OCI-LY3 (cell line): Measurements from ENCODE around the gene RFX7.

ENCODE experiments used
- H2AFZ ChIP-seq: fragments of 200-600, 300-600 bp; shearing (Covaris generic); 2 replicates; pipeline ENCODE4 v1.6.0; 2014; ENCODE audit warnings: antibody characterized with exemption, low read depth, low read length
- H3K27ac ChIP-seq: fragments of 200-600, 300-600 bp; sonication (generic); 2 replicates; pipeline ENCODE4 v1.5.1; 2014; ENCODE audit warnings: mild to moderate bottlenecking, low read length, moderate library complexity, mixed read lengths
- H3K27me3 ChIP-seq: fragments of 200-600, 300-600 bp; sonication (generic); 2 replicates; pipeline ENCODE4 v1.6.1; 2014; ENCODE audit warnings: low read depth, low read length, mixed read lengths
- H3K36me3 ChIP-seq: fragments of 200-600, 300-600 bp; sonication (generic); replicated peaks from 2 replicates; pipeline ENCODE3; 2014; ENCODE audit warnings: low read depth, low read length, mixed read lengths
- H3K4me1 ChIP-seq: fragments of 300-600, 200-600 bp; sonication (generic); 2 replicates; pipeline ENCODE4 v1.6.1; 2014; ENCODE audit warnings: low read length, mixed read lengths
- H3K4me2 ChIP-seq: fragments of 200-600, 300-600 bp; sonication (generic); 2 replicates; pipeline ENCODE4 v1.6.1; 2014; ENCODE audit warnings: low read length, mixed read lengths
- H3K4me3 ChIP-seq: fragments of 300-600, 200-600 bp; sonication (generic); 2 replicates; pipeline ENCODE4 v1.5.1; 2014; ENCODE audit warnings: antibody characterized with exemption, mild to moderate bottlenecking, low read length, moderate library complexity
- H3K79me2 ChIP-seq: fragments of 300-600, 200-600 bp; shearing (Covaris generic); 2 replicates; pipeline ENCODE4 v1.6.1; 2014; ENCODE audit warnings: mild to moderate bottlenecking, low read length, mixed read lengths
- H3K9ac ChIP-seq: fragments of 300-600, 200-600 bp; shearing (Covaris generic); 2 replicates; pipeline ENCODE4 v1.6.0; 2014; ENCODE audit warnings: mild to moderate bottlenecking, low read length, moderate library complexity
- H3K9me3 ChIP-seq: fragments of 200-600, 300-600 bp; shearing (Covaris generic); 2 replicates; pipeline ENCODE4 v1.6.1; 2014; ENCODE audit warnings: low read length, mixed read lengths; ENCODE audit not compliant: insufficient read depth
- H4K20me1 ChIP-seq: fragments of 200-600, 300-600 bp; sonication (generic); 2 replicates; pipeline ENCODE4 v1.6.1; 2016; ENCODE audit warnings: low read length, mixed read lengths; ENCODE audit not compliant: insufficient read depth
- CTCF ChIP-seq: fragments of 200-600, 300-600 bp; sonication (generic); IDR thresholded peaks from 2 replicates; pipeline ENCODE4 v1.5.1; 2014; ENCODE audit warnings: antibody characterized with exemption, low read length, low read depth
- EZH2phosphoT487 ChIP-seq: fragments of 200-600 bp; shearing (Covaris generic); IDR thresholded peaks from 2 replicates; pipeline ENCODE4 v1.6.1; 2018; ENCODE audit warnings: antibody characterized with exemption, mixed run types, low read depth

The RFX7 gene

DNA sequence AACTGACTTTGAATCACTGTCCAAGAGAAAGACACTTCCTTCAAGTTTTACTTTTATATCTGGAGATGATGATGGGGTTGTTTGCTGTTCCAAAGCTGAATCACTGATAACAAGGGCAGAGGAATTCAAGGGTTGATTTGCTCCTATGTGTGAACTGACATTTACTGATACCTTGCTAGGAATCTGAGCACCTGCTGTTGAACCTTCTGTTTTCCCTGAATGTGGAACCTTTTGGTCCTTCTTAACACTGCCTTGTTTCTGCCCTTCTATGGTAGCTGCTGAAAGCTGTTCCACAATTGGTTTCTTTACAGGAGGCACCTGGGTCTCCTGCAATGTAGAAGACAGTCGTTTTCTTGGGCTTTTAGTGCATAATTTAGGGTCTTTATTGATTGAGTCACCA is 148.3 kb downstream of the RFX7 start:
- Histone ChIP-seq H3K4me2 (no peak overlapping the region), H3K4me1 (no peaks in the 10 kb centered on the region), H3K9me3 (no peaks in the 10 kb centered on the region), H3K9ac (no peak overlapping the region), H3K36me3 (peaks cover 54% of the 10 kb centered on the region), H3K79me2 (no peaks in the 10 kb centered on the region), H2AFZ (no peak overlapping the region), H4K20me1 (no peaks in the 10 kb centered on the region), H3K4me3 (no peak overlapping the region), H3K27ac (no peak overlapping the region), H3K27me3 (no peaks in the 10 kb centered on the region)
- TF ChIP-seq EZH2phosphoT487 (no peak), CTCF (no peak)

DNA sequence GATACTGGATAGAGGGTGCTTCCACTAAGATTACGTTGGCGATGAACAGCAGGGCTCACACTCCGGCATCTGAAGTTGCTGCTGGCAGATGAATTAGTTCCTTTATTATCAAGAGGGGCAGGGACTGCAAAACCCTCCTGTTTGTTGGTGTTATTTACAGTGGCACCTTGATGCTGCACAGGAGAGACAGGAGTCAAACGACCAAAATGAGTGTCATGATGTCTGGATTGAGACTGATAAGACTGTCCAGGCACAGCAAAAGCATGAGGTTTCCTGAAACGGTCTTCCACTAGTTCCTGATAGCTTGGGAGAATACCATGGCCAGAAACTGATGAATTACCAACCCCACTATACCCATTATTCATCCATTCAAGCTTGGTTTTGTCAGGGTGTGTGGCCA is 149.5 kb downstream of the RFX7 start:
- Histone ChIP-seq H2AFZ (no peak overlapping the region), H3K9me3 (no peaks in the 10 kb centered on the region), H3K4me2 (no peak overlapping the region), H3K79me2 (no peaks in the 10 kb centered on the region), H3K4me1 (no peaks in the 10 kb centered on the region), H3K36me3 (peaks cover 54% of the 10 kb centered on the region), H3K27me3 (no peaks in the 10 kb centered on the region), H3K27ac (no peak overlapping the region), H3K4me3 (no peak overlapping the region), H4K20me1 (no peaks in the 10 kb centered on the region), H3K9ac (no peak overlapping the region)
- TF ChIP-seq EZH2phosphoT487 (no peak), CTCF (no peak)

GRCh38 chr15:56088389-56088788 is 155.3 kb downstream of the RFX7 start:
- Histone ChIP-seq H3K9ac (no peak overlapping the region), H3K9me3 (no peaks in the 10 kb centered on the region), H3K79me2 (no peaks in the 10 kb centered on the region), H3K27ac (no peak overlapping the region), H3K4me2 (no peak overlapping the region), H3K27me3 (no peaks in the 10 kb centered on the region), H2AFZ (no peak overlapping the region), H4K20me1 (no peaks in the 10 kb centered on the region), H3K36me3 (peaks cover 14% of the 10 kb centered on the region), H3K4me1 (no peaks in the 10 kb centered on the region), H3K4me3 (no peak overlapping the region)
- TF ChIP-seq EZH2phosphoT487 (no peak), CTCF (no peak)

GRCh38 chr15:56086566-56086965 is 157.1 kb downstream of the RFX7 start:
- no peaks in the 10 kb centered on the region for H3K4me1 ChIP-seq
- H3K27ac ChIP-seq = no peak overlapping the region
- no peaks in the 10 kb centered on the region for H3K9me3 ChIP-seq
- no peaks in the 10 kb centered on the region for H3K27me3 ChIP-seq
- H4K20me1 ChIP-seq = no peaks in the 10 kb centered on the region
- no peak overlapping the region for H2AFZ ChIP-seq
- H3K9ac ChIP-seq = no peak overlapping the region
- no peak overlapping the region for H3K4me3 ChIP-seq
- no peak overlapping the region for H3K4me2 ChIP-seq
- no peak for TF ChIP-seq EZH2phosphoT487
- TF ChIP-seq CTCF = no peak
- H3K36me3 ChIP-seq = peaks cover 4% of the 10 kb centered on the region
- no peaks in the 10 kb centered on the region for H3K79me2 ChIP-seq
